GM20431 (cell line): ENCODE data around the gene AP2A2.

Experiments
- in situ Hi-C: fragments of 300-500 bp; cut with MseI, MboI; formaldehyde crosslinking; loops from one replicate; pipeline ENCODE4 v1.15.0; 2020; ENCODE audit warnings: low sequenced_read_pairs; ENCODE audit not compliant: unreplicated experiment

The AP2A2 gene

DNA sequence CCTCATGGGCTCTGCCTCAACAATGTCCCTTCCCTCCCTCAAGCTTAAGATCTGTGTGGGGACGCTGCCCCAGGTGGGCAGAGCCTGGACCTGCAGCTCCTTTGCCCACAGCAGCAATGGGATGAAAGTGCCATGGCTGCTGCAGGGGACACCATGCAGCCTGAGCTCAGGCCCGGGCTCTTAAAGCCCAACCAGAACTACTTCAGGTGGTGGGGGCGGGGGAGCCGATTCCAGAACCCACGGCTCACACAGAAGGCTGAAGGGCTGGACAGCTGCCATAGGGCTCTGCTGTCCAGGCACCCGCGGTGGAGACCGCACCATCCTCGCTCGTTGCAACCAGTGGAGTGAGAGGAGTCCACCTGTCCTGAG, 27.5 kb upstream of the AP2A2 start:
- in situ Hi-C loops, result no loop called here

DNA sequence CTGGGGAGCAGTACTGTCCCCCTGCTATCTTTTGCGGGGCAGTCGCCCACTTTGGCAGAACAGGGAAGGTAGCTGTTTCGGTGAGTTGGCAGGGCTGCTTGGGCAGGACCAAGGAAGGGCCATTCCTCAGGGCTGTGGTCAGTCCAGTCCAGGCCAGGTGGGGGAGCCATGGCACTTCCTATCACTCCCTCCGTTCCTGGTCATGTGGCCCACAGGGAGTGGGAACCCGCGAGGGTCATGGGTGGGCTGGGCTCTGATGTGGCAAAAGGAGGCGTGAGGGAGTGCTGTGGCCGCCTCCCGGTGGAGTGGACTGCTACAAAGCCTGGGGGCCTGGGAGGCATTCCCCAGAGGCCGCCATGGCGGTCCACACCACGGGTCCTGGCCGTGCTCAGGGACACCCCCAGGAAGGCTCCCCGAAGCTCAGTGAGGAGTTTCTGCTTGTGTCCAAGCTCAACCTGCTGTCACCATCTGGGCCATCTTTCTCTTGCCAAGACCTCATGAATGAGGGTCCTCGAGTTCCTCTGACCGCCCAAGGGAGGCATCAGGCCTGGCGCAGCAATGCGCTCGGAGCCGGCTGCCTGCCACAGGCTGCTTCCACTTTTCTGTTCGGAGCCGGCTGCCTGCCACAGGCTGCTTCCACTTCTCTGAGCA, 27.0 kb upstream of the AP2A2 start:
- in situ Hi-C loops, result no loop called here

DNA sequence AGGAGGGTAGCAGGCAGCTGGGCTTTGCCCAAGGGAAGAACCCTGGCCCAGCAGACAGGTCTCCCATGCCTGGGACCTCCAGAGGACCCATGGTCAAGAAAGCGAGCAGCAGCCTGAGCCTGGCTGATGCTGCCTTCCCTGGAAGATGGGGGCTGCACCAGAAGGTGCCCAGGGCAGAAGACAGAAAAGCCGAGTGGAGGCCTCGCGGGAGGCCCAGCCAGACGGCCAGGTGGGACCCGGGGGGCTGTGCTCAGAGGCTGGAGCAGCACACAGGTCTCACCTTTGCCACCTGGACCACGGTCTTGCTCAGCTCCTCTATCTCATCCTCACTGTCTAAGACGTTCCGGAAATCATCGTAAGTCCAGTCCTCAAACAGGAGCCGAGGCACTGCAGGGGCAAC, 25.9 kb upstream of the AP2A2 start:
- in situ Hi-C loops, result no loop called here

DNA sequence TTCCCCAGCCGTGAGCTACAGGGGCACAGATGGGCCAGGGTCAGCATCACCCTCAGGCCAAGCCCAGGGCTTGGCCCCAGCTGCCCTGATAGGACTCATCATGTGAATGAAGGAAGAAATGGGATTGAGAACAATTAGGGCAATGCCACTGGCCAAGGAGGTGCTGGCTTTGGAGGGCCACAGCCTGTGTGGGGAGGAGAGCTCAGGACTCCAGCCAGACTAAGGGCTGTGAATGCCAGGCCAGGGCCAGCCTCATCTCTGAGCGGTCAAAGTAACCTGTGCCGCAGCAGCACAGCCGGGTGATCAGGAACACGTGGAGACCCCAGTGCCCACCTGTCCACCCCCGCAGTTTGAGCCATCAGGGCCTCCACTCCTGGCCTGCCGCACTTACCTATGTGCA, 25.1 kb upstream of the AP2A2 start:
- in situ Hi-C loops, result no loop called here

DNA sequence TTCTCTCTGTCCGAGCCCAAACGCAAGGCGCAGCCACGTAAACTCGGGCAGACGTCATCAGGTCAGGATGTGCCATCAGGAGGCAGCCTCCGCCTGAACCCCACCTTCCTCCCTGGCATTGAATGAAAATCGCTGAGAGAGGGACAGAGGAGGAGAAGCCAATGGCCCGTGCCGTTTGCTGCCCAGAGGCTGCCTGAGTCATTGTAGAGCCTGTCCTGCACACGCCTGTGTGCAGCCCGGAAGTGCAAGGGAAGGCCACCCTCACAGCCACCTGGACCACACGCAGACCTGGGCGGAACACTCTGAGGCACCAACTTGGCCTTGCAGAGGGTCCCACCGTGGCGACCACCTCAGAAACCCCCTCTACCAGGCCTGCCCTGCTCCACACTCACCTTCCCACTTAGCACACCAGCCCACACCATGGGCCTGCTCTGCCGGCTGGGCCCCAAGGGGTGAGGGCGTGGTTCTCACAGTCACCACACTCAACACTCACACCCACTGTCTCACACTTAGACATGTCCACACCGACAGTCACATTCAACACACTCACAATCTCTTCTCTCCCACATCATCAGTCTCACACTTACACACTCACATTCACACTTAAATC, 24.1 kb upstream of the AP2A2 start:
- in situ Hi-C loops, result no loop called here

DNA sequence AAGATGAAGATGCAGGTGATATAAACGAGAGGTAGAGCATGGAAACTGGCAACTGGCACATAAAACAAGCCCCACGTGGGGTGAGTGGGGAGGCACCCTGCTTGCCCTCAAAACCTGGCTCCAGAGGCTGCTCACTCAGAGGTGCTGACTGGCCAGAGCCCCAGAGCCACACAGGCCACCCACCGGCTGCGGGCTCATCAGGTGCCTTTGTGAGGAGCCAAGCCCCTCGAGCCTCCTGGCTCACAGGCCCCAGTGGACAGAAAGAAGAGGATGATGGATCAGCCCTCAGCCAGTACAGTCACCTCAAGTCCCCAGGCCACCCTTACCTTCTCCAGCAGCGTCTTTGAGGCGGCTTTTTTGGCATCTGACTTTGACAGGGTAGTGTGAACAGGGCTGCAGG, 21.3 kb upstream of the AP2A2 start:
- in situ Hi-C loops, result no loop called here

DNA sequence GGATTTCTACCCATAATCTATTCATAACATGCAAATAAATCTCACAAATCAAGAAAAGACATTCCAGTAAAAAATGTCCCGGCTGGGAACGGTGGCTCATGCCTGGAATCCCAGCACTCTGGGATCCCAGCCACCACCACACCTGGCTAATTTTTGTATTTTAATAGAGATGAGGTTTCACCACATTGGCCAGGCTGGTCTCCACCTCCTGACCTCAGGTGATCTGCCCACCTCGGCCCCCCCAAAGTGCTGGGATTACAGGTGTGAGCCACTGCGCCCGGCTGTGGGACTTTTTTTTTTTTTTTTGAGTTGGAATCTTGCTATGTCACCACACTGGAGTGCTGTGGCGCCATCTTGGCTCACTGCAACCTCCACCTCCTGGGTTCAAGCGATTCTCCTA, 19.7 kb upstream of the AP2A2 start:
- in situ Hi-C loops, result no loop called here

DNA sequence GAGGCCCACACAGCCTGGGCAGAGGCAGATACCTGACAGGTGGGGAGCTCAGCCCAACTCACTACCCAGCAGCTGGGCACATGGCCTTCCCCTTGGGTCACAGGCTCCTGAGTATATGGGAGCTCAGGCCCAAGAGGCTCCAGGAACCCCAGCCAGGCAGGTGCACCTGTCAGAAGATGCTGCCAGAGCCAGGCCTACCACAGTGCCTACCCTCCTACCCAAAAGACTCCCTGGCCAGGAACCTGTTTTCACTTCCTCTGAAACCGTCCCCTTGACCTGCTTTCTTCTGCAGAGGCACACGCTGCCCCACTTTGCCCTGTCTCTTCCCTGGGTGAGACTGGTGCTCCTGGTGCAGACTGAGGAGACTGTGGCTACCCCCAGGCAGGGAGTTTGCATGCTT, 18.0 kb upstream of the AP2A2 start:
- in situ Hi-C loops, result no loop called here

DNA sequence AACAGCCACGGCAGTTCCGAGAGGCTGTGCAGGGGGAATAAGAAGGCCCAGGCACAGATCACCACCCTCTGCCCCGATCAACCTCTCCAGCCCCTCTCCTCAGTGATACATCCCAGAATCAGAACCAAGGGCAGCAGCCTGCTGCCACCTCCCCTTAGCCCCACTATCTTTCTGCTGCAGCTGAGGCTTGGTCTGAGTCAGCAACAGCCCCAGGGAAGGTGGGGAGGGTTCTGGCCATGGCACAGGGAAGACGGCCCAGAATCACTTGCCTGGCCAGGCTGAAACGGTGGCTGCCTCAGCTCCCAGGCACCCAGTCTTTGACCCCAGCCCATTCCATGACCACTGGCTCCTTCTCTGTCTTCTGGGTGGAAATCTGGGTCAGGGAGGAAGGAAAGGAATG, 17.4 kb upstream of the AP2A2 start:
- in situ Hi-C loops, result no loop called here

DNA sequence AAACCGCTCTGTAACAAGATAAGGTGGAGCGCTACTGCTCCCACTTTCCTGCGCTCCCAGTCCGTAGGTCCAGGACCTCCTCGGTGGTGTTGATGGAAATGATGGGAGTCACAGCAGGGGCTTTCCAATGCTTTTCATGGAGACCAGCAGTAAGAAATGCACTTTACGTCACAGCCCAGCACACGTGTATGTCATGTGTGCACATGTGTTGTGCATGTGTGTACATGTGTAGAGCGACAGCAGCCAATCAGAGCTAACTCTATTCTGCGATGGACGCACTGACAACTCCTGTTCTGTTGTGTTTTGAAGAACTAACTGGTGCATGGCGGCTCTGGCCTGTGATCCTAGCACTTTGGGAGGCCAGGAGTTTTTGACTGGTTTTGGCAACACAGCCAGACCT, 16.3 kb upstream of the AP2A2 start:
- in situ Hi-C loops, result no loop called here

DNA sequence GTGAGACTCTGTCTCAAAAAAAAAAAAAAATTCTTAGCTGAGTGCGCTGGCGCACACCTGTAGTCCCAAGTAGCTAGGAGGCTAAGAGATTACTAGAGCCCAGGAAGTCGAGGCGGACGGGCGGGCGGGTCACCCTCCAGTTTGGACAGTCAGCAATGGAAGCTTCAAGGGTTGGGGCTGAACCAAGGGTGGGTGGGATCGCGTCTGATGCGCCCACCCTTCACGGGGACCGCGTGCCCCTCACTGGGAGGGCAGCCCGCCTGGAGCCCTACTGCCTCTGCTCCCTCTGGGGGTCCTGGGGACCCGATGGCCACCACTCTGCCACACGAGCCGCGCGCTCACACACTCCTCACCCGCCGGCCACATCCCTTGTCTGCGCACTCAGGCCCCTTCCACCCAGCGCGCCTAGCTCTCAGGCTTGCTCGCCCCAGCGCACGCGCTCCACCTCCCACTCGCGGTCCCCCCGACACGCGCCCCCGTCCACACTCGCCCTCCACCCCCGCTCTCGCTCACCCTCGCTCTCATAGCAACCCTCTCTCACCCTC, 15.6 kb upstream of the AP2A2 start:
- in situ Hi-C loops, result no loop called here

DNA sequence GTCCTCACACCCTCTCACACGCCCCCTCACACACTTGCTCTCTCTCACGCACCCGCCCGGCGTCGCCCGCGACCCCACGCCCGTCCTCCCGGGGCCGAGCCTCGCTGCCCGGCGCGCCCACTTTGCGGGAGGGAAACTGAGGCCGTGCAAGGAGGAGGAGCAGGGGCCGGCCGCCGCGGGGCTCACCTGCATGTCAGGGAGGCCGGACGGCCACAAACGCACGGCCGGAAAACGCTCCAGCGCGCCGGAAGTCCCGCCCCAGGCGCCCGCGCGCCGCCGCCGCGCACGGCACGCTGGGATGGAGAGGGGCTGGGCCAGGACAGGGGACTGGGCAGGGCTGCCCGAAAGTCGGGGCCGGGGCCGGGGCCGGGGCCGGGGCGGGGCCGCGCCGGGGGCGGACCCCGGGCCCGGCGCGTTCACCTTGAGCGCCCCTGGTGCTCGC, 15.1 kb upstream of the AP2A2 start, which contains the start of gene CHID1:
Gene CHID1 (minus strand): TSS at position 222 of the 442 bp plus-strand sequence. CDS start 5,994 bp downstream, outside the sequence.
- in situ Hi-C loops, result no loop called here

DNA sequence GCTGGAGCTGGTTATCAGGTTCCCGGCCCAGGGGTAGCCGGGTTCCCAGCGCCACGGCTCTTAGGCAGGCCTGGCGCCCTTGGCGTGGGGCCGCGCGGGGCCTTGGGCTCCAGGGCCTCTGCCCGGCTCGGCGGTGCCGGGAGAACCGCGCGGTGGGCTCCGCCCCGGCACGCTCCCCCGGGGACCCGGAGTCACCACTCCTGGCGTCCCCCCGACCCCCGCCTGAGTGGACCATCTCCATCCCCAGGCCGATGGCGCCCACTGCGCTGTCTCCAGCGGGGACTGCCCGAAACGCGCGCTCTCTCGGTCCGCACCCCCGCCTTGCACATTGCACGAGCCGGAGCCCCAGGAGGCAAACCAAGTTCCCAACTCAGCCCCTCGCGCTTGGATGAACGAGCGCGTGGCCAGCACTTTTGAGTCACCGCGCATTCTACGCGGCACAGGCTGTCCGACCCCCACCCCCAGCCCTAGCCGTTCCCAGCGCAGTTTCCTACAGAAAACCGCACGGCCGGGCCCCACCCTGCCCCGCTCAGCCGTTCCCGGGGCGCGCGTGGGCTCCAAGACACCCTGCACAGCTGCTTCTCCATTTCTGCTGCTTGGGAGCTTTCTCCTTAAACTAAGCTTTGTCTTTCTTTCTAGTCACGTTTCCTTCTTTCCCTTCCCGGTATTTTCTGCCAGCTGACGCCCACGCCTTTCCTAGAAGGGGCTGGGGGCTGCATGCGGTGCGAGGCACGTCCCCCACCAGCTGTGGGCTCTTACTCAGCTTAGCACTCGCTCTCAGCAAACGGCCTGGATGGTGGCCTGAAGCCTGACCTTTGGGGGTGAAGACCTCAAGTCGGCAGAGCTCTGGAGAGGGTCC, 14.4 kb upstream of the AP2A2 start:
- in situ Hi-C loops, result no loop called here

DNA sequence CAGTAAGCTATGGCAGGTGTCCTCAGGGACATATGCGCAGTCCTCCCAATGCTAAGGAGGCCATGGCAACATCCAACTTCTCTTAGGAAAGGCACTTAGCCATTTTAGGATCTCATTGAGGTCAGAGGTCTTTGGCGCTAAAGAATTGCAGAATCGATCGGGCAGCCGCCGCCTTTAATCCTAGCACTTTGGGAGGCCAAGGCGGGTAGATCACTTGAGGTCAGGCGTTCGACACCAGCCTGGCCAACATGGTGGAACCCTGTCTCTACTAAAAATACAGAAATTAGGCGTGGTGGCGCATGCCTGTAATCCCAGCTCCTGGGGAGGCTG, 13.8 kb upstream of the AP2A2 start:
- in situ Hi-C loops, result no loop called here

DNA sequence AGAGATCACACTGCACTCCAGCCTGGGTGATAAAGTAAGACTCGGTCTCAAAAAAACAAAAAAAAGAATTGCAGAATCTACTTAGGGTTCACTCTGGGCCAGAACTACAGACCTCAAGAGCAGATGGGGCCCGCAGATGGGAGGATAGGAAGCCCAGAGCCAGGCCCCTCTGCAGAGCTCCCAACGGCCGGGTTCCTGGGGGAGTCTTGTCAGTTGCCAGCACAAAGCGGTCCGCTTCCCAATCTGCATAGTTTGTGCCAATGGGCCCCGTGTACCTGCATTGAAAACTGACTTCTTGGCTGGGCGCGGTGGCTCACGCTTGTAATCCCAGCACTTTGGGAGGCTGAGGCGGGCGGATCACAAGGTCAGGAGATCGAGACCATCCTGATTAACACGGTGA, 13.4 kb upstream of the AP2A2 start:
- in situ Hi-C loops, result no loop called here

DNA sequence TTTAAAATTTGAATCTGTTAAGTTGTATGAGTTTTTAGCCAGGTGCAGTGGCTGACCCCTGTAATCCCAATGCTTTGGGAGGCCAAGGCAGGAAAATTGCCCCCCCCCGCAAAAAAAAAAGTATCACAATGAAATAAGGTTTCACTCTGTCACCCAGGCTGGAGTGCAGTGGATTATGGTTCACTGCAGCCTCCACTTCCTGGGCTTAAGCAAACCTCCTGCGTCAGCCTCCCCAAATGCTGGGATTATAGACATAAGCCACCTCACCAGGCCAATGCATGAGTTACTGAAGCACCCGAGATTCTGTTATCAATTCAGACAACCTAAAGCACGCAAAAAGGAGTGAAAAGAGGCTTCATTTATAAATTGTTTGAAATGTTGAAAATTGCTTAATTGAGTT, 12.6 kb upstream of the AP2A2 start:
- in situ Hi-C loops, result no loop called here

DNA sequence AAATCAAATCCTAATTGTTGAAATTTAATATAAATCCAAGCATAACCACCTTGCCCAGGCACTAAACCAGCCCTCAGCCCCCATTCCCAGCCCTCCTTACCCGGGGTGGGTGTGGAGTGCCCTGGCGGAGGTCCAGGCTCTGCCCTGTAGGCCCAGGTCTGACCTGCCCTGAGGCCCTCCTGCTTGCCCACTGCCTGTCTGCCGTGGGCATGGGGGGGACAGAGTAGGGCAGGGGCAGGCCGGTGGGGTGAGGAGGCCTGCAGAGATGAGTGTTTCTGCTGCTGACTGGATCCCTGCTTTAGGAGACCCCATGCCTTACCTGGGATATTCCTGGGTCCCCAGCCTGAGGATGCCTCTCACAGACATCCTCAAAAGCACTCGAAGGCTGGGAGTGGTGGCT, 11.5 kb upstream of the AP2A2 start:
- in situ Hi-C loops, result no loop called here

DNA sequence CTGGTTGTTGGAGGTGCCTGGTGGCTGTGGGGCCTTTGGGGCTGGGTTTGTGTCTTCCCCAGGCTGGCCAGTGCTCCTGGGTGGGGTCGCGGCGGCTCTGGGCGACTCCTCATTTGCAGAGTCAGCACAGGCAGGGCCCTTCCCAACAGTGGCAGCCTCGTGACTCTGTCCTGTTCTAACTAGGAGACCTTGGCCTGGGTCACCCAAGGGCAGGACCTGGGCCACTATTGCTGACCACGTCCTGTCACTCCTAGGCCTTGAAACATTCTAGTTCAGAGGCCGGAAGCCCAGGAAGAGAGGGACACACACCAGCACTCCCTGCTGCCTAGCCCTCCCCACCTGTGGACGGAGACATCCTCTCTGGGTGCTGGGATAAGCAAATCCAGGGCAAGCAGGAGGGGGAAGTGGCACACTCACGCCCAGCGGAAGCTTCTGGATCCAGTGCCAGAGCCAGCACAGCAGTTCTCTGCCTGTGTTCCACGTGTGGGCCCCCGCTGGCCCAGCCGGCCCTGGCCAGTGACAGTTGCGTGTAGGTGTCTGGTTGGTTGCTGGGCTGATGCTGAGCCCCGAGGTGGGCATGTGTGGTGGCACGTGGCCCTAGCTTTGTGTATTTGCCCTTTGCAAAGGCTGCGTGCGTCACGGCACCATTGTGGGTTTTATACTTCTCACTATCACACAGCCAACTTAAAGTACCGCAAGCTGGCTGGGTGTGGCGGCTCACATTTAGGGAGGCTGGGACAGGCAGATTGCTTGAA, 10.7 kb upstream of the AP2A2 start:
- in situ Hi-C loops, result no loop called here

DNA sequence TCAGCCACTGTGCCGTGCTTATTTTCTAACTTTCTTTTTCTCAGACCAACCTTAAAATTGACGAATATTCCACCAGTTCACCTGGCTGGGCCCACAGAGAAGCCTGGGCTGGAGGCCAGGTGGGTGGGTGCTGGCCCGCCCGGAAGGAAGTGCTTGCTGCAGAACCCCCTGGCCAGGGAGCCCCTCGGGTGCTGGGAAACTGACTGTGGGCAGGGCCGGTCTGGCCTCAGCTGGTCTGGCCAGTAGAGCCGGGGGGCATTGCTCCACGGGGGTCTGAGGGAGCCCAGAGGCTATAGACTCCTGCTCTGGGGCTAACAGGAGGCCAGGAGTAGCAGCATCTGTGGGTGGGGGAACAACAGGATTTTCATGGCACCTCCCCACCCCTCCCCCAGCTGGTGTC, 8.2 kb upstream of the AP2A2 start:
- in situ Hi-C loops, result no loop called here

DNA sequence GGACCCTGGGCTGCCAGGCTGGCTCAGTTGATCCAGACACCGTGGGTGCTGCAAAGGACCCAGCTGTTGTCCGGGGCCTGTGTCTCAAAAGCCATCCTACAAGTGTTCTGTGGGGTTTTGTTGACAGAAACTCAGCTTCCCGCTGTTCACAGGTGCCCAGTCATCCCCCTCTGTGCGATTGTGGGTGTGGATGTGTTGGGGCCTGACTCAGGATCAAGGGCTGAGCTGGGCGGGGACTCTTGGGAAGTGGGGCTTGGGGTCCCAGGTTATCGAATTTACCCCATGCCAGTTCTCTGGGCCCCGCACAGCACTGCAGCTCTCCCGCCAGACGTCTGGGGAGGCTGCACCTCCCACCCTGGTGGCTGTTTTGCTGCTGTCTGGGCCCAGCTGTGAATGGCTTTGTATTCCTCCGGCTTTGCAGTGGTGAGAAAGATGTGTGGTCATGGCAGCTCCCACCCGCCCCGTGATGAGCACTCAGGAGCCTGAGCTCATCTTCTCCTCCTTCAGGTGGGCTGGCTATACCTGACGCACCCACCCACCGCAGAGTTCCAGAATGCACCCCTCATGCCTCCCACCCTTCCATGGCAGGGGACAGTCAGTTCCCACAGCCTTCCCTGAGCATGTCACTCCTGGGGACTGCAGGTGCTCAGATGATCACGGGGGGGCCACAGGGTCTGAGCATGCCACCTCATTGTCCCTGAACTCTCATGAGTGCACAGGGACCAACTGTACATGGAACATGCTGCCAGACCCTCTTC, 3.6 kb upstream of the AP2A2 start:
- in situ Hi-C loops, result no loop called here
